ENCODE results near the gene STAU1. TPM values are rescaled to one million over a fixed set of nuclear protein-coding genes. Genes with fewer than 3 reads are reported as not detected.

The STAU1 gene
- polyA plus RNA-seq, 1 of the 3 experiments (the other 2 are of a cell fraction) = 48.2 TPM

DNA sequence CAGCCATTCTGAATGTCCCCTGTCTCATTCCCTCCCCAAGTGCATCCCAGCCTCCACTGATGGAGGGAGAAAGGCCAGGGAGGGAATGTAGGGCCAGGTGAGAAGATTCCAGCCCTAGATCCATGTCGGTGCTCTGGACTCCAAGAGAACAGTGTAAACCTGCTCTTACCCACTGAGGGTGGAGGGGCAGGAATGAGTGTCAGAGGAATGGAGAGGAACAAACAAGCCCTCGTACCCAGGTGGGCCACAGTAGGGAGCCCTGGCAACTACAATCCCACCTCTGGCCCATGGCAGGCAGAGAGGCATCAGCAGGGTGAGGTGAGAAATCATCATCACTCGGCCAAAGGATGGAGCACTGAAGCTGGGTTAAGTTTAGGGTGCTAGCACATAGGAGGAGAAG lies 54.6 kb downstream of the STAU1 start:
- Histone ChIP-seq H3K36me3 (replicated peaks in 1 of 2; ENCODE audit: control insufficient read depth in 1 of 2, insufficient read depth in 2 of 2, low read length in 1 of 2) (peaks cover 17 to 24% of the 10 kb centered on the region in 2 experiments), H2AFZ (ENCODE audit: low read depth) (no peak overlapping the region), H3K27me3 (ENCODE audit: insufficient read depth) (no peaks in the 10 kb centered on the region), H3K27ac (ENCODE audit: low read depth in 2 of 2, low read length in 1 of 2) (no peak overlapping the region; a peak in 1 of 4 replicates), H3K79me2 (ENCODE audit: insufficient read depth) (peaks cover 38% of the 10 kb centered on the region), H4K20me1 (ENCODE audit: insufficient read depth) (peaks cover 3% of the 10 kb centered on the region; the same call in 1 of the 2 replicates), H3K4me1 (ENCODE audit: control insufficient read depth in 1 of 2, insufficient read depth in 2 of 2, low read depth in 1 of 2, low read length in 1 of 2) (no peaks in the 10 kb centered on the region; a peak in 1 of 4 replicates), H3F3A (replicated peaks; ENCODE audit: insufficient read depth) (no peaks in the 10 kb centered on the region), H3K9me2 (no peaks in the 10 kb centered on the region), H3K9me3 (no peaks in the 10 kb centered on the region), H3K4me2 (no peak overlapping the region), H3K4me3 (ENCODE audit: low read depth in 2 of 2, low read length in 1 of 2) (no peak overlapping the region), H3K9ac (no peak overlapping the region)
- TF ChIP-seq JUND (IDR thresholded peaks at IDR 0.05) (no peak), EP300 (IDR thresholded peaks at IDR 0.05; ENCODE audit: borderline replicate concordance in 1 of 2, low read depth in 1 of 2, low read length in 1 of 2) (no peak), FOXJ3 (CRISPR knock-in tag; IDR thresholded peaks at IDR 0.05) (no peak), GATA2 (CRISPR knock-in tag; IDR thresholded peaks at IDR 0.05) (no peak), POLR2AphosphoS5 (IDR thresholded peaks at IDR 0.05; ENCODE audit: low read depth, low read length) (no peak), SIN3A (IDR thresholded peaks at IDR 0.05; ENCODE audit: borderline replicate concordance, low read depth, low read length) (no peak), FOXM1 (IDR thresholded peaks at IDR 0.05; ENCODE audit: low read depth) (no peak), MXI1 (IDR thresholded peaks at IDR 0.05; ENCODE audit: low read depth, low read length) (no peak), FOSL2 (IDR thresholded peaks at IDR 0.05; ENCODE audit: borderline replicate concordance, low read depth) (no peak), EZH2phosphoT487 (IDR thresholded peaks at IDR 0.05; ENCODE audit: borderline replicate concordance, low read depth) (no peak), SMC3 (IDR thresholded peaks at IDR 0.05; ENCODE audit: low read depth, low read length) (no peak), TCF12 (IDR thresholded peaks at IDR 0.05) (no peak)
- TF ChIP-seq, protein P1, sequence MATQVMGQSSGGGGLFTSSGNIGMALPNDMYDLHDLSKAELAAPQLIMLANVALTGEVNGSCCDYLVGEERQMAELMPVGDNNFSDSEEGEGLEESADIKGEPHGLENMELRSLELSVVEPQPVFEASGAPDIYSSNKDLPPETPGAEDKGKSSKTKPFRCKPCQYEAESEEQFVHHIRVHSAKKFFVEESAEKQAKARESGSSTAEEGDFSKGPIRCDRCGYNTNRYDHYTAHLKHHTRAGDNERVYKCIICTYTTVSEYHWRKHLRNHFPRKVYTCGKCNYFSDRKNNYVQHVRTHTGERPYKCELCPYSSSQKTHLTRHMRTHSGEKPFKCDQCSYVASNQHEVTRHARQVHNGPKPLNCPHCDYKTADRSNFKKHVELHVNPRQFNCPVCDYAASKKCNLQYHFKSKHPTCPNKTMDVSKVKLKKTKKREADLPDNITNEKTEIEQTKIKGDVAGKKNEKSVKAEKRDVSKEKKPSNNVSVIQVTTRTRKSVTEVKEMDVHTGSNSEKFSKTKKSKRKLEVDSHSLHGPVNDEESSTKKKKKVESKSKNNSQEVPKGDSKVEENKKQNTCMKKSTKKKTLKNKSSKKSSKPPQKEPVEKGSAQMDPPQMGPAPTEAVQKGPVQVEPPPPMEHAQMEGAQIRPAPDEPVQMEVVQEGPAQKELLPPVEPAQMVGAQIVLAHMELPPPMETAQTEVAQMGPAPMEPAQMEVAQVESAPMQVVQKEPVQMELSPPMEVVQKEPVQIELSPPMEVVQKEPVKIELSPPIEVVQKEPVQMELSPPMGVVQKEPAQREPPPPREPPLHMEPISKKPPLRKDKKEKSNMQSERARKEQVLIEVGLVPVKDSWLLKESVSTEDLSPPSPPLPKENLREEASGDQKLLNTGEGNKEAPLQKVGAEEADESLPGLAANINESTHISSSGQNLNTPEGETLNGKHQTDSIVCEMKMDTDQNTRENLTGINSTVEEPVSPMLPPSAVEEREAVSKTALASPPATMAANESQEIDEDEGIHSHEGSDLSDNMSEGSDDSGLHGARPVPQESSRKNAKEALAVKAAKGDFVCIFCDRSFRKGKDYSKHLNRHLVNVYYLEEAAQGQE (IDR thresholded peaks at IDR 0.05; ENCODE audit: low read depth, low read length) = no peak
- TF ChIP-seq, protein P2, sequence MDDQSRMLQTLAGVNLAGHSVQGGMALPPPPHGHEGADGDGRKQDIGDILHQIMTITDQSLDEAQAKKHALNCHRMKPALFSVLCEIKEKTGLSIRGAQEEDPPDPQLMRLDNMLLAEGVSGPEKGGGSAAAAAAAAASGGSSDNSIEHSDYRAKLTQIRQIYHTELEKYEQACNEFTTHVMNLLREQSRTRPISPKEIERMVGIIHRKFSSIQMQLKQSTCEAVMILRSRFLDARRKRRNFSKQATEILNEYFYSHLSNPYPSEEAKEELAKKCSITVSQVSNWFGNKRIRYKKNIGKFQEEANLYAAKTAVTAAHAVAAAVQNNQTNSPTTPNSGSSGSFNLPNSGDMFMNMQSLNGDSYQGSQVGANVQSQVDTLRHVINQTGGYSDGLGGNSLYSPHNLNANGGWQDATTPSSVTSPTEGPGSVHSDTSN (IDR thresholded peaks at IDR 0.05) = no peak
- TF ChIP-seq, protein P3, sequence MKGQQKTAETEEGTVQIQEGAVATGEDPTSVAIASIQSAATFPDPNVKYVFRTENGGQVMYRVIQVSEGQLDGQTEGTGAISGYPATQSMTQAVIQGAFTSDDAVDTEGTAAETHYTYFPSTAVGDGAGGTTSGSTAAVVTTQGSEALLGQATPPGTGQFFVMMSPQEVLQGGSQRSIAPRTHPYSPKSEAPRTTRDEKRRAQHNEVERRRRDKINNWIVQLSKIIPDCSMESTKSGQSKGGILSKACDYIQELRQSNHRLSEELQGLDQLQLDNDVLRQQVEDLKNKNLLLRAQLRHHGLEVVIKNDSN (IDR thresholded peaks at IDR 0.05; ENCODE audit: borderline replicate concordance, low read depth) = no peak
- TF ChIP-seq, protein P4, sequence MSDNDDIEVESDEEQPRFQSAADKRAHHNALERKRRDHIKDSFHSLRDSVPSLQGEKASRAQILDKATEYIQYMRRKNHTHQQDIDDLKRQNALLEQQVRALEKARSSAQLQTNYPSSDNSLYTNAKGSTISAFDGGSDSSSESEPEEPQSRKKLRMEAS (IDR thresholded peaks at IDR 0.05; ENCODE audit: low read depth) = no peak
- TF ChIP-seq, protein P5, sequence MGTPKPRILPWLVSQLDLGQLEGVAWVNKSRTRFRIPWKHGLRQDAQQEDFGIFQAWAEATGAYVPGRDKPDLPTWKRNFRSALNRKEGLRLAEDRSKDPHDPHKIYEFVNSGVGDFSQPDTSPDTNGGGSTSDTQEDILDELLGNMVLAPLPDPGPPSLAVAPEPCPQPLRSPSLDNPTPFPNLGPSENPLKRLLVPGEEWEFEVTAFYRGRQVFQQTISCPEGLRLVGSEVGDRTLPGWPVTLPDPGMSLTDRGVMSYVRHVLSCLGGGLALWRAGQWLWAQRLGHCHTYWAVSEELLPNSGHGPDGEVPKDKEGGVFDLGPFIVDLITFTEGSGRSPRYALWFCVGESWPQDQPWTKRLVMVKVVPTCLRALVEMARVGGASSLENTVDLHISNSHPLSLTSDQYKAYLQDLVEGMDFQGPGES (IDR thresholded peaks at IDR 0.05; ENCODE audit: low read depth, low read length) = no peak
- TF ChIP-seq, protein P6, sequence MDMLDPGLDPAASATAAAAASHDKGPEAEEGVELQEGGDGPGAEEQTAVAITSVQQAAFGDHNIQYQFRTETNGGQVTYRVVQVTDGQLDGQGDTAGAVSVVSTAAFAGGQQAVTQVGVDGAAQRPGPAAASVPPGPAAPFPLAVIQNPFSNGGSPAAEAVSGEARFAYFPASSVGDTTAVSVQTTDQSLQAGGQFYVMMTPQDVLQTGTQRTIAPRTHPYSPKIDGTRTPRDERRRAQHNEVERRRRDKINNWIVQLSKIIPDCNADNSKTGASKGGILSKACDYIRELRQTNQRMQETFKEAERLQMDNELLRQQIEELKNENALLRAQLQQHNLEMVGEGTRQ (IDR thresholded peaks at IDR 0.05; ENCODE audit: borderline replicate concordance, low read depth, low read length) = no peak
- DNase-seq = no peak
- 89% methylated on average over 3 of the region's 3 CpGs for WGBS (ENCODE audit: low lambda C conversion rate)
- ChIA-PET CTCF (interaction anchor here (0.7 to 4.4 kb wide), 25 partner anchors 9 to 187 kb away, joined by 3 to 112 read pairs (median 5); partner anchors contain the start of gene DDX27), POLR2A (interaction anchor here (1.5 kb wide), 1 partner anchor 85 kb away, joined by 7 read pairs; the partner anchor contains the start of gene DDX27)
